GM12874 (cell line): ENCODE measurements around the gene ALG14.

Experiments
- CTCF ChIP-seq: IDR thresholded peaks from 2 replicates; pipeline ENCODE4 v1.5.1; 2011; ENCODE audit warnings: low read depth, mild to moderate bottlenecking, control low read depth, low read length, moderate library complexity; ENCODE audit not compliant: insufficient read depth

Gene ALG14

GRCh38 chr1:94976971-94977548, 95.7 kb downstream of the ALG14 start:
- TF ChIP-seq CTCF: no peak

DNA sequence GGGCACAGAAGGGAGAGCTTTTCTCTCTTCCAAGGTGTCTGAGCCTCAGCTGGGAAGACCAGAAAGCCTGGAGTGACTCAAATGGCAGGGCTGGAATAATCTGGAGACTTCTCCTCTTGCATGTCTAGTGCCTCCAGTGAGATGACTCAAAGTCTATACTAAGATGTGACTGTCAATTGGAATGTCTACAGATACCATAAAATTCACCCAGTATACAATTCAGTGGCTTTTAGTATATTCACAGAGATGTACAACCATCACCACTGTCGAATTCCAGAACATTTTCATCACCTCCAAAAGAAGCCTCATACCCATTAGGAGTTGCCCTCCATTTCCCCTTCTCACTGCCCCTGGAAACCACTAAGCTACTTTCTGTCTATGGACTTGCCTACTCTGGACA, 97.9 kb downstream of the ALG14 start:
- no peak for TF ChIP-seq CTCF

DNA sequence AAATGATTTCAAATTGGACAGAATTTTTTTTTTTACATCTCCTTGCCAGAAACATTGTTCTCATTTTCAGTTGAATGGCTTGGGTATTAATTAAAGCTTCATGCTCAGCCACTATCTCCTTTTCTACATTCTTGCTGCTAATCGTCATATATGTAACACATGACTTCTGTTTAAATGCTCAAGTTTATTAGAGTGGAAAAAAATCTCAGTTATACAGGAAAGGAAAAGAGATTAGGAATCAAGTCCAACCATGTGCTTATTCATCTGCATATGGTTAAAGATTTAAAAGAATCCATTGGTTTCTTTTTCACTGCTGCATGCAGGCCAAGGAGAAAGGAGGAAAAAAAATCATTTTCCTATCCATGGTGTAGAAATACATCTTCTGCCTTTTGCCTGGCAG, 98.5 kb downstream of the ALG14 start:
- TF ChIP-seq CTCF: no peak

DNA sequence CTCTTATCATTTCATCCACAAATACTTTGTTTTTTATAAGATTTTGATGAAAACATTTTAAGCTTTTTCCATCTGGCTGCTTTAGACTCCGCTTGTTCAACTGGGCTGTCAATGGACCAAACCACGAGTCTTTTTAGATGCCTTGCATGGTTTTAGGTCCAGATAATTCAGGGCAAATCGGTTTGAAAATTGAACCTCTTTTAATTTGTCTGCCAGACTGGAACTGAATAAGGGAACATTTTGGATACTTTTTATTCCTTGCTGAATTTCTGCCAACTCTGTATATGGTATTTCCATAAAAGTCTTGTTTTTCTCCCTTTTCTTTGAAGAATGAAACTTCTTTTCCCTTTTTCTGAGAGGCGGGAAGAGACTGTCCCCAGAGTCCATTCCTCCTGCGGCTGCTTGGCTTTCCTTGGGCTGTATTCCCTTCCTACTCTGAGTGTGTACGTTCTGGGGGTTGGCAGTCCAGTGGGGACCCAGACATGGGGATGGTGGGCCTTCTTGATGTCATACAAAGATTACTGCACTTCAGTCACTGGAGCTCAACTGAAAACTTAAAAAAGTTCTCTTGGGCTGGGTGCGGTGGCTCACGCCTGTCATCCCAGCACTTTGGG, 99.3 kb downstream of the ALG14 start:
- no peak for TF ChIP-seq CTCF

- TF ChIP-seq CTCF: no peak
Observed at GRCh38 chr1:94971491-94971924, 101.2 kb downstream of the ALG14 start.

GRCh38 chr1:94970783-94971182, 102.0 kb downstream of the ALG14 start:
- TF ChIP-seq CTCF: no peak

DNA sequence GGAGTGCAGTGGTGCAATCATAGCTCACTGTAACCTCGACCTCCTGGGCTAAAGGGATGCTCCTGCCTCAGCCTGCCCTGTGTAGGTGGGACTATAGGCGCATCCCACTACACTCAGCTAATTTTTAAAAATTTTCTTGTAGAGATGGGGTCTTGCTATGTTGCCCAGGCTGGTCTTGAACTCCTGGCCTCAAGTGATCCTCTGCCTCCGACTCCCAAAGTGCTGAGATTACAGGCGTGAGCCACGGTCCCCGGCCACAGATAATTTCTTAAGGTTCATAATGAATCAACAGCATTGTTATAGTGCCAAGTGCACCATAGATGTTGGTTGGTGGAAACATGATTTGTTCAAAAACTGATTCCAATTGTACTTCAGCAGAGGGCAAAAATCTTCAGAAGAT, 103.6 kb downstream of the ALG14 start:
- TF ChIP-seq CTCF: no peak
